PC-3 (cell line): Measurements from ENCODE around the gene RAI14.

ENCODE experiments used
- CTCF ChIP-seq: fragments of 300-600 bp; sonication (generic); conservative IDR thresholded peaks from 2 replicates; pipeline ENCODE4 v1.5.1; 2017; ENCODE audit warnings: antibody characterized with exemption, low read depth, mild to moderate bottlenecking, low read length
- EZH2 ChIP-seq: fragments of 300-600 bp; sonication (generic); IDR thresholded peaks from one replicate; pipeline ENCODE4 v1.6.1; 2017; ENCODE audit warnings: antibody characterized with exemption, mild to moderate bottlenecking, low read length; ENCODE audit not compliant: unreplicated experiment
- EZH2phosphoT487 ChIP-seq: fragments of 300-600 bp; sonication (generic); IDR thresholded peaks from 2 replicates; pipeline ENCODE4 v1.6.1; 2018; ENCODE audit warnings: mild to moderate bottlenecking, antibody characterized with exemption, low read length, borderline replicate concordance

- TF ChIP-seq CTCF (no peak), EZH2 (no peak), EZH2phosphoT487 (no peak)
These were observed 60.9 kb downstream of the RAI14 start for GRCh38 chr5:34716986-34717385.
